ENCODE measurements around the gene PPDPF. TPM values are rescaled to one million over a fixed set of nuclear protein-coding genes. Genes with fewer than 3 reads are reported as not detected.

The PPDPF gene
- polyA plus RNA-seq, 2 of the 4 experiments (the other 2 are of a cell fraction) = 7.7 to 217 TPM

DNA sequence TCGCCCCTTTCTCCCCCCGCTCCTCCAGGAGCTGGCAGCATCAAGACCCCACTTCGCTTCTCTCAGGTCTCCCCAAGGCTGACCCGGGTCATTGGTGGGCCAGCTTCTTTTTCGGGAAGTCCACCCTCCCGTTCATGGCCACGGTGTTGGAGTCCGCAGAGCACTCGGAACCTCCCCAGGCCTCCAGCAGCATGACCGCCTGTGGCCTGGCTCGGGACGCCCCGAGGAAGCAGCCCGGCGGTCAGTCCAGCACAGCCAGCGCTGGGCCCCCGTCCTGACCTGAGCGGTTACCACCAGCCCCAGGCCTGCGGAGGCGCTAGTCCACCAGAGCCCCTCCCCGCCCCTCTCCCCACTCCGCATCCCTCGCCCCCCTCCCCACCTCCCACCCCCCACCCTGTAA is 1.0 kb downstream of the PPDPF start (continued):
- TF ChIP-seq, protein P1, sequence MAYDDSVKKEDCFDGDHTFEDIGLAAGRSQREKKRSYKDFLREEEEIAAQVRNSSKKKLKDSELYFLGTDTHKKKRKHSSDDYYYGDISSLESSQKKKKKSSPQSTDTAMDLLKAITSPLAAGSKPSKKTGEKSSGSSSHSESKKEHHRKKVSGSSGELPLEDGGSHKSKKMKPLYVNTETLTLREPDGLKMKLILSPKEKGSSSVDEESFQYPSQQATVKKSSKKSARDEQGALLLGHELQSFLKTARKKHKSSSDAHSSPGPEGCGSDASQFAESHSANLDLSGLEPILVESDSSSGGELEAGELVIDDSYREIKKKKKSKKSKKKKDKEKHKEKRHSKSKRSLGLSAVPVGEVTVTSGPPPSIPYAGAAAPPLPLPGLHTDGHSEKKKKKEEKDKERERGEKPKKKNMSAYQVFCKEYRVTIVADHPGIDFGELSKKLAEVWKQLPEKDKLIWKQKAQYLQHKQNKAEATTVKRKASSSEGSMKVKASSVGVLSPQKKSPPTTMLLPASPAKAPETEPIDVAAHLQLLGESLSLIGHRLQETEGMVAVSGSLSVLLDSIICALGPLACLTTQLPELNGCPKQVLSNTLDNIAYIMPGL (CRISPR knock-in tag; IDR thresholded peaks at IDR 0.05; ENCODE audit: borderline replicate concordance) = no peak
- TF ChIP-seq PHF8 (IDR thresholded peaks at IDR 0.05; ENCODE audit: borderline replicate concordance, low read depth) = no peak
- TF ChIP-seq GATA3 (IDR thresholded peaks at IDR 0.05; ENCODE audit: borderline replicate concordance) = no peak
- TF ChIP-seq RCOR1 (IDR thresholded peaks at IDR 0.05; ENCODE audit: low read depth, low read length) = no peak
- TF ChIP-seq, protein P2, sequence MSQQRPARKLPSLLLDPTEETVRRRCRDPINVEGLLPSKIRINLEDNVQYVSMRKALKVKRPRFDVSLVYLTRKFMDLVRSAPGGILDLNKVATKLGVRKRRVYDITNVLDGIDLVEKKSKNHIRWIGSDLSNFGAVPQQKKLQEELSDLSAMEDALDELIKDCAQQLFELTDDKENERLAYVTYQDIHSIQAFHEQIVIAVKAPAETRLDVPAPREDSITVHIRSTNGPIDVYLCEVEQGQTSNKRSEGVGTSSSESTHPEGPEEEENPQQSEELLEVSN (IDR thresholded peaks at IDR 0.05; ENCODE audit: borderline replicate concordance, low read depth) = no peak

DNA sequence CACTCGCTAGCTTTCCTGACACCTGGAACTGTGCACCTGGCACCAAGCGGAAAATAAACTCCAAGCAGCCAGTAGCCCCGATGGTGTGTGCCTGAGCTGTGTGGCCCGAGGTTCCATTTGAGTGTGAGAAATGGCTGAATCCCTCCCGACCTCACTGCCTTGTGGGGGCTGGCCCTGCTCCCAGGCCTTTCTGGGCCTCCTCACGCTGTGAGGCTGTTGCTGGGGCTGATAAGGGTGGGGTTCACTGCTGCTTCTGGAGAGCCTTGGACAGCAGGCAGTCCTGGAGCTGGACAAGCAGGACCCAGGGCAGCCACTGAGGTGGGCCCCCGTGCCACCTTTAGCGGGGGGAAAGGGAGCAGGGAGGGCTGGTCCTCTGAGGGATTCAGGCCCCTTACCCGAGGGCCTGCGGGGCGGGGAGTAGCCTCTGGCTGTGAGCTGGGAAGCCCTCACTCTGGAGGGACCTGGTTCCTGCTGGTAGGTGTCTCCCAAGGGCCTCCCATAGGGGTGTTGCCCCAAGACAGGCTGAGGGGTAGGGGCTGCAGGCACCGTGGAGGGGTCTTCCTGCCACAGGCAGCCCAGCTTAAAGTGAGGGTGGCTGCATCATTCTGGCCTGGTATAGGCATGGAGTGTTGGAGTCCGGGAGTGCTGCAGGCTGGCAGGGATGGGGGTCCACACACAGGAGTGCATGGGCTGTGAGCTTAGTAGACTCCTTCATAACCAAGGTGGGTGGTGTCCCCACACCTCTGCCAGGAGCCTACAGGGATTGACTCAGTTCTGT is 1.7 kb downstream of the PPDPF start:
- FAIRE-seq (no peak), ATAC-seq (no peak), DNase-seq (ENCODE audit: low read depth in 1 of 2, low spot score in 1 of 2) (no peak)
- POLR2A ChIA-PET = interaction anchor here (4.4 kb wide), 1 partner anchor 14 kb away, joined by 62 read pairs; the partner anchor contains the start of gene PTK6
- H3K27ac ChIP-seq = no peak overlapping the region
- no peak overlapping the region for H3K4me3 ChIP-seq
- peaks cover 10% of the 10 kb centered on the region; the same call in 2 of the 3 replicates for H3K4me1 ChIP-seq
- peak overlapping the region; percentile 93; the same call in 2 of the 3 replicates for H3K4me2 ChIP-seq
- TF ChIP-seq, protein P3, sequence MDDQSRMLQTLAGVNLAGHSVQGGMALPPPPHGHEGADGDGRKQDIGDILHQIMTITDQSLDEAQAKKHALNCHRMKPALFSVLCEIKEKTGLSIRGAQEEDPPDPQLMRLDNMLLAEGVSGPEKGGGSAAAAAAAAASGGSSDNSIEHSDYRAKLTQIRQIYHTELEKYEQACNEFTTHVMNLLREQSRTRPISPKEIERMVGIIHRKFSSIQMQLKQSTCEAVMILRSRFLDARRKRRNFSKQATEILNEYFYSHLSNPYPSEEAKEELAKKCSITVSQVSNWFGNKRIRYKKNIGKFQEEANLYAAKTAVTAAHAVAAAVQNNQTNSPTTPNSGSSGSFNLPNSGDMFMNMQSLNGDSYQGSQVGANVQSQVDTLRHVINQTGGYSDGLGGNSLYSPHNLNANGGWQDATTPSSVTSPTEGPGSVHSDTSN (IDR thresholded peaks at IDR 0.05) = no peak
- TF ChIP-seq JUNB (IDR thresholded peaks at IDR 0.05) = no peak
- 79% methylated on average over 9 of the region's 13 CpGs for WGBS (ENCODE audit: missing lambda C conversion rate)
- CTCF ChIA-PET = interaction anchor here (0.7 to 6.8 kb wide), 5 partner anchors 9 to 579 kb away, joined by 3 to 75 read pairs (median 7); partner anchors contain the start of genes EEF1A2 and PTK6
- peaks cover 13% of the 10 kb centered on the region for H3K9me3 ChIP-seq

DNA sequence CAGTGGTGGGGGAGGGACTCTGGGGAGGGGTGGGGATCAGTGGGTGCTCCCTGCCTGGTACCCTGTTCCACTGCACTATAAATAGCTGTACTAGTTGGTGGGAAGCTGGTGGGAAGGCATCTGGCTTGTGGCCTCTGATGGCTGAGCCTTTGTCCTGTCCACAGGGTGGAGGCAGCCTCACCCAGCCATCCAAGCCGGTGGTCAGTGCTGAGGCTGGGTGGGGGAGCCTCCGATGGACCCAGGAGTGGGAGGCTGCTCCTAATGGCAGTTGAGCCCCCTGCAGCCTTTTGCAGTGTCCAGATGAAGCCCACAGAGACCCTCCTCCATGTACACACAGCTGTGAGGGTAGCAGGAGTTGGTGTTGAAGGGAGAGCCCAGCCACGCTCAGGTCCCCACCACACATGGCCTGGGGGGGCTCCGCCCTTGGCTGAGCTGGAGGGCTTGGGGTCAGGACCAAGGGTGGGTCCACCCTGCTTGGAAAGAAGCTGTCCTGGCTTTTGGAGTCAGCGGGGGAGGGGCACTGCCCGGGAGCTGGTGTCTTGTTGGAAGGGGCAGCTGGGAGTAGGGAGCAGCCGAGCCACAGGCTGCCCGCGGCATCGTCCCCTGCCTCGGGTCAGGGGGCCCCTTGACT is 2.5 kb downstream of the PPDPF start:
- no peak for FAIRE-seq
- Histone ChIP-seq H3K4me1 (peaks cover 10% of the 10 kb centered on the region; the same call in 2 of the 3 replicates), H3K27ac (no peak overlapping the region), H3K9me3 (peaks cover 13% of the 10 kb centered on the region), H3K4me2 (no peak overlapping the region), H3K4me3 (no peak overlapping the region)
- no peak for ATAC-seq
- TF ChIP-seq RARB (CRISPR knock-in tag; IDR thresholded peaks at IDR 0.05) = no peak
- no peak for TF ChIP-seq KDM5A (IDR thresholded peaks at IDR 0.05)
- no peak for TF ChIP-seq FOSB (CRISPR knock-in tag; IDR thresholded peaks at IDR 0.05)
- TF ChIP-seq FOXS1 (CRISPR knock-in tag; IDR thresholded peaks at IDR 0.05) = no peak
- no peak for TF ChIP-seq CBX2 (IDR thresholded peaks at IDR 0.05; ENCODE audit: borderline replicate concordance, low read depth)
- no peak for TF ChIP-seq EP300 (IDR thresholded peaks at IDR 0.05)
- TF ChIP-seq, protein P2 (IDR thresholded peaks at IDR 0.05; ENCODE audit: borderline replicate concordance, low read depth) = no peak
- TF ChIP-seq CBX8 (IDR thresholded peaks at IDR 0.05) = no peak
- no peak for TF ChIP-seq MAFK (IDR thresholded peaks at IDR 0.05; ENCODE audit: partially characterized antibody)
- TF ChIP-seq JUNB (IDR thresholded peaks at IDR 0.05) = no peak
- TF ChIP-seq ESRRA (IDR thresholded peaks at IDR 0.05; ENCODE audit: borderline replicate concordance, low read length) = no peak
- TF ChIP-seq RNF2 (IDR thresholded peaks at IDR 0.05; ENCODE audit: borderline replicate concordance, low read depth) = no peak
- ChIA-PET CTCF (interaction anchor here (0.7 to 6.8 kb wide), 6 partner anchors 14 to 602 kb away, joined by 3 to 75 read pairs (median 4); partner anchors contain the start of genes EEF1A2 and PTK6), POLR2A (interaction anchor here (1.0 to 4.4 kb wide), 2 partner anchors 13 to 26 kb away, joined by 3 to 62 read pairs; partner anchors contain the start of gene PTK6)
- WGBS (ENCODE audit: missing lambda C conversion rate) = 91% methylated on average over 8 of the region's 11 CpGs
- DNase-seq (ENCODE audit: low read depth in 1 of 2, low spot score in 1 of 2) = no peak

Measured in A549 (cell line).